Right lobe of liver (tissue), 4 donors: ENCODE measurements around the gene CDK2.

ENCODE experiments used
- CTCF ChIP-seq, 4 donors: fragments of 200-600 bp in 3 of 4; fragments of 450-650 bp in 1 of 4; IDR thresholded peaks; one replicate each; pipeline versions ENCODE4 v1.5.1 to v1.8.0; 2016 to 2022; ENCODE audit warnings: antibody characterized with exemption in 4 of 4, mild to moderate bottlenecking in 2 of 4
- POLR2A ChIP-seq: fragments of 450-650 bp; IDR thresholded peaks from one replicate; pipeline ENCODE4 v1.6.1; 2017; ENCODE audit warnings: antibody characterized with exemption, mild to moderate bottlenecking
- donor health status: DM: no; HTN: no; CAD: no.
- donor health status: DM: no; HTN: no; CAD: no.
- donor health status: DM: no; HTN: yes; CAD: no.

GRCh38 chr12:55926738-55927587 is 39.7 kb upstream of the CDK2 start:
- peak; percentile 56 to 79 (median 66) for TF ChIP-seq CTCF (IDR thresholded peaks at IDR 0.05)
- peak; percentile 30 for TF ChIP-seq POLR2A
